Muscle layer of colon (tissue), 2 donors: Measurements from ENCODE around the gene ZIC5.

Source experiments
- H3K27ac ChIP-seq: one replicate; pipeline ENCODE4 v1.7.0; 2013; ENCODE audit warnings: low read depth, mild to moderate bottlenecking, low read length, moderate library complexity
- H3K27me3 ChIP-seq, 2 donors: one replicate each; pipeline ENCODE4 v1.7.0; 2013; ENCODE audit warnings: low read length in 2 of 2, mild to moderate bottlenecking in 2 of 2; ENCODE audit not compliant: insufficient read depth in 2 of 2, control insufficient read depth in 1 of 2
- H3K36me3 ChIP-seq: one replicate; pipeline ENCODE4 v1.7.0; 2013; ENCODE audit warnings: mild to moderate bottlenecking, low read length; ENCODE audit not compliant: insufficient read depth
- H3K4me1 ChIP-seq: one replicate; pipeline ENCODE4 v1.7.0; 2013; ENCODE audit warnings: mild to moderate bottlenecking, low read length; ENCODE audit not compliant: insufficient read depth
- H3K4me3 ChIP-seq, 2 donors: one replicate each; pipeline ENCODE4 v1.7.0; 2013; ENCODE audit warnings: low read length in 2 of 2, low read depth in 1 of 2, mild to moderate bottlenecking in 1 of 2, moderate library complexity in 1 of 2
- H3K9ac ChIP-seq: one replicate; pipeline ENCODE4 v1.7.0; 2013; ENCODE audit warnings: low read length
- H3K9me3 ChIP-seq: one replicate; pipeline ENCODE4 v1.7.0; 2013; ENCODE audit warnings: mild to moderate bottlenecking, low read length
- donor health status: abdominal sarcoma.
- donor health status: Adenocarcinoma of cecum.

ZIC5 gene

GRCh38 chr13:99932912-99933311 lies 38.7 kb downstream of the ZIC5 start:
- H3K4me3 ChIP-seq: no peak overlapping the region
- no peaks in the 10 kb centered on the region for H3K4me1 ChIP-seq
- no peak overlapping the region for H3K27ac ChIP-seq
- no peak overlapping the region for H3K9ac ChIP-seq
- no peaks in the 10 kb centered on the region for H3K9me3 ChIP-seq
- H3K27me3 ChIP-seq: no peaks in the 10 kb centered on the region
- H3K36me3 ChIP-seq: no peaks in the 10 kb centered on the region

- H3K9ac ChIP-seq: no peak overlapping the region
- no peaks in the 10 kb centered on the region for H3K36me3 ChIP-seq
- H3K9me3 ChIP-seq: no peaks in the 10 kb centered on the region
- H3K27ac ChIP-seq: no peak overlapping the region
- H3K4me3 ChIP-seq: no peak overlapping the region
- H3K27me3 ChIP-seq: peaks cover 0 to 8% of the 10 kb centered on the region in 2 donors
- no peaks in the 10 kb centered on the region for H3K4me1 ChIP-seq
Observed at GRCh38 chr13:99930925-99931324, 40.6 kb downstream of the ZIC5 start.

- Histone ChIP-seq H3K9me3 (no peaks in the 10 kb centered on the region), H3K4me3 (no peak overlapping the region), H3K36me3 (no peaks in the 10 kb centered on the region), H3K4me1 (no peaks in the 10 kb centered on the region), H3K27me3 (peaks cover 0 to 12% of the 10 kb centered on the region in 2 donors), H3K27ac (no peak overlapping the region), H3K9ac (no peak overlapping the region)
Observed at GRCh38 chr13:99929866-99930265, 41.7 kb downstream of the ZIC5 start.

- Histone ChIP-seq H3K4me1 (no peaks in the 10 kb centered on the region), H3K27me3 (peaks cover 0 to 13% of the 10 kb centered on the region in 2 donors), H3K36me3 (no peaks in the 10 kb centered on the region), H3K9ac (no peak overlapping the region), H3K4me3 (no peak overlapping the region), H3K27ac (no peak overlapping the region), H3K9me3 (peaks cover 5% of the 10 kb centered on the region)
Observed at GRCh38 chr13:99926014-99926731, 45.4 kb downstream of the ZIC5 start.

GRCh38 chr13:99923877-99924582 lies 47.5 kb downstream of the ZIC5 start:
- H3K4me1 ChIP-seq: no peaks in the 10 kb centered on the region
- H3K9ac ChIP-seq: no peak overlapping the region
- H3K27me3 ChIP-seq: peaks cover 0 to 13% of the 10 kb centered on the region in 2 donors
- H3K4me3 ChIP-seq: no peak overlapping the region
- H3K27ac ChIP-seq: no peak overlapping the region
- H3K36me3 ChIP-seq: no peaks in the 10 kb centered on the region
- peaks cover 5% of the 10 kb centered on the region for H3K9me3 ChIP-seq

- no peak overlapping the region for H3K9ac ChIP-seq
- no peaks in the 10 kb centered on the region for H3K4me1 ChIP-seq
- H3K36me3 ChIP-seq: no peaks in the 10 kb centered on the region
- H3K27ac ChIP-seq: no peak overlapping the region
- no peak overlapping the region for H3K4me3 ChIP-seq
- H3K27me3 ChIP-seq: peaks cover 0 to 13% of the 10 kb centered on the region in 2 donors
- H3K9me3 ChIP-seq: peaks cover 5% of the 10 kb centered on the region
Observed at GRCh38 chr13:99922631-99923404, 48.7 kb downstream of the ZIC5 start.

- no peaks in the 10 kb centered on the region for H3K4me1 ChIP-seq
Observed at GRCh38 chr13:99919132-99919531, 52.4 kb downstream of the ZIC5 start.

GRCh38 chr13:99916366-99917103 lies 55.0 kb downstream of the ZIC5 start:
- no peaks in the 10 kb centered on the region for H3K9me3 ChIP-seq
- H3K4me3 ChIP-seq: no peak overlapping the region
- no peak overlapping the region for H3K27ac ChIP-seq
- no peak overlapping the region for H3K9ac ChIP-seq
- H3K27me3 ChIP-seq: peaks cover 5 to 9% of the 10 kb centered on the region in 2 donors
- no peaks in the 10 kb centered on the region for H3K4me1 ChIP-seq
- H3K36me3 ChIP-seq: no peaks in the 10 kb centered on the region

More at GRCh38 chr13:99919132-99919531, 52.4 kb downstream of the ZIC5 start:
- no peak overlapping the region for H3K9ac ChIP-seq
- no peak overlapping the region for H3K27ac ChIP-seq
- peaks cover 5 to 9% of the 10 kb centered on the region in 2 donors for H3K27me3 ChIP-seq
- H3K36me3 ChIP-seq: no peaks in the 10 kb centered on the region
- H3K4me3 ChIP-seq: no peak overlapping the region
- H3K9me3 ChIP-seq: peaks cover 4% of the 10 kb centered on the region

GRCh38 chr13:99913167-99913566 lies 58.4 kb downstream of the ZIC5 start:
- Histone ChIP-seq H3K9me3 (no peaks in the 10 kb centered on the region), H3K27me3 (peaks cover 5 to 16% of the 10 kb centered on the region in 2 donors), H3K36me3 (no peaks in the 10 kb centered on the region), H3K4me1 (no peaks in the 10 kb centered on the region), H3K27ac (no peak overlapping the region), H3K4me3 (no peak overlapping the region), H3K9ac (no peak overlapping the region)
